Lung (tissue), 12 donors: ENCODE data around the gene RBM27. TPM values are rescaled to one million over a fixed set of nuclear protein-coding genes. Genes with fewer than 3 reads are reported as not detected.

Experiments
- ATAC-seq: fragments of 200-7000 bp; cut with Tn5 transposase; one replicate; pipeline ENCODE4 v1.9.1; 2020; ENCODE audit warnings: moderate number of reproducible peaks; ENCODE audit not compliant: insufficient read depth, low FRiP score
- DNase-seq, 3 donors: peaks; one replicate each; pipeline ENCODE4 v3.0.0-alpha.2; 2013 to 2017
- H3K27ac ChIP-seq, 2 donors: one replicate each; pipeline ENCODE4 v1.5.1; 2013; ENCODE audit warnings: mild to moderate bottlenecking in 2 of 2, moderate library complexity in 2 of 2, control low read depth in 1 of 2, inconsistent platforms in 1 of 2, low read depth in 1 of 2, low read length in 1 of 2
- H3K27me3 ChIP-seq, 3 donors: one replicate each; pipeline ENCODE4 v1.5.1; 2013; ENCODE audit warnings: low read length in 2 of 3; ENCODE audit not compliant: control insufficient read depth in 3 of 3, insufficient read depth in 3 of 3
- H3K36me3 ChIP-seq, 4 donors: one replicate each; pipeline ENCODE4 v1.5.1; 2013; ENCODE audit warnings: low read length in 4 of 4, mild to moderate bottlenecking in 1 of 4, moderate library complexity in 1 of 4; ENCODE audit not compliant: control insufficient read depth in 4 of 4, insufficient read depth in 4 of 4
- H3K4me1 ChIP-seq, 5 donors: one replicate each; pipeline ENCODE4 v1.5.1; 2013; ENCODE audit warnings: low read length in 5 of 5, mild to moderate bottlenecking in 2 of 5, moderate library complexity in 1 of 5; ENCODE audit not compliant: control insufficient read depth in 5 of 5, insufficient read depth in 5 of 5
- H3K4me3 ChIP-seq: one replicate; pipeline ENCODE4 v1.5.1; 2013; ENCODE audit warnings: mild to moderate bottlenecking, control low read depth, moderate library complexity
- H3K9ac ChIP-seq, 2 donors: one replicate each; pipeline ENCODE4 v1.5.1; 2013; ENCODE audit warnings: low read length in 2 of 2, control low read depth in 1 of 2; ENCODE audit not compliant: insufficient read depth in 1 of 2
- H3K9me3 ChIP-seq, 4 donors: one replicate each; pipeline ENCODE4 v1.5.1; 2013; ENCODE audit warnings: low read length in 3 of 4, mild to moderate bottlenecking in 1 of 4, moderate library complexity in 1 of 4; ENCODE audit not compliant: control insufficient read depth in 4 of 4, insufficient read depth in 3 of 4
- WGBS, 2 donors: extraction: QIAGEN DNeasy Blood & Tissue Kit; methylation state at CpG; one replicate each; pipeline ENCODE4 v1.1.7; 2013; 5-methylcytosine and 5-hydroxymethylcytosine counted together
- polyA plus RNA-seq, 2 donors: library from polyadenylated mRNA; stranded (reverse); fragments of 200-250 nt; gene quantifications; one replicate each; pipeline ENCODE4 v1.2.1, GENCODE V29; 2013
- total RNA-seq, 2 donors: library from RNA; depleted of rRNA in 1 of 2; stranded (reverse); fragments of >200 nt in 1 of 2; gene quantifications; one replicate each; pipeline ENCODE4 v1.2.1, GENCODE V29; 2014 to 2021
- TF ChIP-seq, protein P1 (sequence below): IDR thresholded peaks from 2 replicates; pipeline ENCODE4 v1.5.1; 2012; ENCODE audit warnings: mild to moderate bottlenecking; ENCODE audit errors: control extremely low read depth, extremely low read depth
- donor health status: control.
- donor health status: control.
- donor health status: Bipolar disorder and iron deficiency.
- donor health status: healthy.
- donor health status: DM: yes; HTN: yes; CAD: no.

Gene RBM27
- total and polyA plus RNA-seq, 4 donors, result 6.2 to 41.8 (median 9.7) TPM

DNA sequence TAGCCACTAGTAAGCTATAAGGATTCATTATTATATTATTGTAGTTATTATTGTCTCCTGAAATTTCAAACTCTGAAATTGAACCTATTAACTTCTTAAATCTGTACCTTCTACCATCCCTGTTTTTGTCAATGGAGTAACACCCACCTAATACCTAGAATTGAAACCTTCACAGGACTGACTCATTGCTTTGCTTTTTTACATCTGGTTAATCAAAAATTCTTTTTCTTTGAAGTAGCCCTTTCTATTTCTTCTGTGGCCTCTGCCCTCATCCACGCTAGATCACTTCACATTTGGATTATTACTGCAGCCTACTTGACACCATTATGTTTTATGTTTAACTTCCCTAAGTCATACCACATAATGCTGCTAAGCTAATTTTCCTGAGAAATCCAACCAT lies 35.6 kb downstream of the RBM27 start:
- Histone ChIP-seq H3K4me3 (no peak overlapping the region), H3K4me1 (no peaks in the 10 kb centered on the region), H3K9me3 (no peaks in the 10 kb centered on the region), H3K36me3 (peaks cover 3 to 20% (median 15%) of the 10 kb centered on the region in 4 donors), H3K9ac (no peak overlapping the region), H3K27me3 (no peaks in the 10 kb centered on the region), H3K27ac (no peak overlapping the region)
- 52 to 100% methylated on average over 1 of the region's 1 CpG for WGBS, 2 donors
- DNase-seq, result no peak
- ATAC-seq, result no peak
- TF ChIP-seq, protein P1, sequence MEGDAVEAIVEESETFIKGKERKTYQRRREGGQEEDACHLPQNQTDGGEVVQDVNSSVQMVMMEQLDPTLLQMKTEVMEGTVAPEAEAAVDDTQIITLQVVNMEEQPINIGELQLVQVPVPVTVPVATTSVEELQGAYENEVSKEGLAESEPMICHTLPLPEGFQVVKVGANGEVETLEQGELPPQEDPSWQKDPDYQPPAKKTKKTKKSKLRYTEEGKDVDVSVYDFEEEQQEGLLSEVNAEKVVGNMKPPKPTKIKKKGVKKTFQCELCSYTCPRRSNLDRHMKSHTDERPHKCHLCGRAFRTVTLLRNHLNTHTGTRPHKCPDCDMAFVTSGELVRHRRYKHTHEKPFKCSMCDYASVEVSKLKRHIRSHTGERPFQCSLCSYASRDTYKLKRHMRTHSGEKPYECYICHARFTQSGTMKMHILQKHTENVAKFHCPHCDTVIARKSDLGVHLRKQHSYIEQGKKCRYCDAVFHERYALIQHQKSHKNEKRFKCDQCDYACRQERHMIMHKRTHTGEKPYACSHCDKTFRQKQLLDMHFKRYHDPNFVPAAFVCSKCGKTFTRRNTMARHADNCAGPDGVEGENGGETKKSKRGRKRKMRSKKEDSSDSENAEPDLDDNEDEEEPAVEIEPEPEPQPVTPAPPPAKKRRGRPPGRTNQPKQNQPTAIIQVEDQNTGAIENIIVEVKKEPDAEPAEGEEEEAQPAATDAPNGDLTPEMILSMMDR, result no peak

DNA sequence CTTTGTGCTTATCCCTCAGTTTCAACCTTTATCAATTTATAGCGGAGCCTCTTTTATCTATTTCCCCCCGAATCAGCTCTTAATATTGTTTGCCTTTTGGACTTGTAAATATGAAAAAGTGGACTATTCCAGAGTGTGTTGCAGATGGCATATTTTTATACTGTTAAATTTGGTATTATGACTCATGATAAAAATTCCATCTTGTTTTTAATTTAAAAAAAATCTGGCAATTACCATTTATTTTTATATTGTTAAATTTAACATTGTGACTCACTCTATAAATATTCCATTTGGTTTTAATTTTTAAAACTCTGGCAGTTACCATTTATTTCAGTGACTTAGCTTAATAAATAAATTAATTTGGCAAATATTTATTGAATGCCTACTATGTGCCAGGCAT lies 37.5 kb downstream of the RBM27 start:
- Histone ChIP-seq H3K9ac (no peak overlapping the region), H3K36me3 (peaks cover 3 to 18% (median 12%) of the 10 kb centered on the region in 4 donors), H3K27me3 (no peaks in the 10 kb centered on the region), H3K4me1 (no peaks in the 10 kb centered on the region), H3K4me3 (no peak overlapping the region), H3K27ac (no peak overlapping the region), H3K9me3 (no peaks in the 10 kb centered on the region)
- no peak for ATAC-seq
- 87 to 95% methylated on average over 2 of the region's 2 CpGs for WGBS, 2 donors
- TF ChIP-seq, protein P1, result no peak
- DNase-seq, result no peak

DNA sequence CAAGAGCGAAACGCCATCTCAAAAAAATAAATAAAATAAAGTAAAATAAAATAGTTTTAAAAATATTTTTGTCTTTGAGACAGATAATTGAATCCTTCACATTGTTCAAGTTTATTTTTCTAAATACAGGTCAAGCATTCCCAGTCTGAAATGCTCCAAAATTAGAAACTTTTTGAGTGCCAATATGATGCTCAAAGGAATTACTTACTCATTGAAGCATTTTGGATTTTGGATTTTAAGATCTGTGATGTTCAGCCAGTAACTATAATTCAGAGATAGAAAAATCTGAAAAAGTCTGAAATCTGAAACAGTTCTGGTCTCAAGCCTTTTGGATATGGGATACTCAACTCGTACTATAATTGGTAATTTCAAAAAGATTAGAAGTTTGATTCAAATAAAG lies 39.8 kb downstream of the RBM27 start:
- ATAC-seq, result no peak
- 89 to 95% methylated on average over 3 of the region's 3 CpGs for WGBS, 2 donors
- H3K36me3 ChIP-seq, result peaks cover 3 to 10% (median 4%) of the 10 kb centered on the region in 4 donors

More for the DNA sequence above, 39.8 kb downstream of the RBM27 start:
- no peak for DNase-seq
- H3K9ac ChIP-seq, result no peak overlapping the region
- H3K9me3 ChIP-seq, result no peaks in the 10 kb centered on the region
- H3K4me1 ChIP-seq, result no peaks in the 10 kb centered on the region
- no peak overlapping the region for H3K4me3 ChIP-seq
- H3K27me3 ChIP-seq, result no peaks in the 10 kb centered on the region
- no peak overlapping the region for H3K27ac ChIP-seq
- TF ChIP-seq, protein P1, result no peak
